ENCODE data around the gene EPC1.

The EPC1 gene

GRCh38 chr10:32333849-32334248 lies 13.1 kb downstream of the EPC1 start:
- Histone ChIP-seq H4K91ac (ENCODE audit: low read depth, low read length, poor library complexity) (no peak overlapping the region), H2AK5ac (ENCODE audit: low read depth, low read length) (no peak overlapping the region), H2BK5ac (ENCODE audit: low read length) (no peak overlapping the region), H3K18ac (ENCODE audit: low read length) (no peak overlapping the region), H3K4me2 (ENCODE audit: insufficient read depth, low read length, poor library complexity, severe bottlenecking) (no peak overlapping the region), H3K9ac (ENCODE audit: low read depth, low read length, poor library complexity) (no peak overlapping the region), H3K23ac (ENCODE audit: low read depth, low read length, poor library complexity) (no peak overlapping the region), H3K79me1 (ENCODE audit: low read depth, low read length) (peaks cover 2% of the 10 kb centered on the region), H3K36me3 (replicated peaks in 1 of 2; ENCODE audit: control insufficient read depth in 2 of 2, insufficient read depth in 2 of 2, low read length in 2 of 2) (peaks cover 0 to 75% of the 10 kb centered on the region in 2 donors), H3K9me3 (replicated peaks in 1 of 2; ENCODE audit: control insufficient read depth in 2 of 2, insufficient read depth in 1 of 2, low read depth in 1 of 2, low read length in 2 of 2) (peaks cover 0 to 12% of the 10 kb centered on the region in 2 donors), H3K27ac (replicated peaks; ENCODE audit: low read length) (no peak overlapping the region), H3K4ac (ENCODE audit: low read length) (no peak overlapping the region), H2AFZ (ENCODE audit: low read length) (no peak overlapping the region), H2BK120ac (ENCODE audit: low read depth, low read length) (no peak overlapping the region), H2BK15ac (ENCODE audit: low read length) (no peak overlapping the region), H3K4me1 (ENCODE audit: control insufficient read depth in 2 of 2, insufficient read depth in 1 of 2, low read depth in 1 of 2, low read length in 2 of 2) (peaks cover 4 to 8% of the 10 kb centered on the region in 2 donors), H3K4me3 (ENCODE audit: low read length in 2 of 2) (no peak overlapping the region), H3K14ac (ENCODE audit: low read length) (no peak overlapping the region), H2BK12ac (ENCODE audit: low read length) (no peak overlapping the region), H3K27me3 (ENCODE audit: control insufficient read depth in 3 of 3, insufficient read depth in 3 of 3, low read depth in 1 of 3, low read length in 3 of 3) (no peaks in the 10 kb centered on the region), H4K8ac (ENCODE audit: low read depth, low read length) (no peak overlapping the region)
- no peak for DNase-seq (ENCODE audit: low spot score)
- WGBS, 2 donors (ENCODE audit: extremely low coverage in 2 of 2, insufficient read length in 2 of 2, insufficient replicate concordance in 1 of 2): no CpG with 5 or more reads among the region's 3 CpGs

GRCh38 chr10:32332299-32332750 lies 14.6 kb downstream of the EPC1 start:
- Histone ChIP-seq H3K27ac (replicated peaks; ENCODE audit: low read length) (no peak overlapping the region), H3K4ac (ENCODE audit: low read length) (no peak overlapping the region), H2AK5ac (ENCODE audit: low read depth, low read length) (no peak overlapping the region), H3K79me1 (ENCODE audit: low read depth, low read length) (peaks cover 2% of the 10 kb centered on the region), H3K4me2 (ENCODE audit: insufficient read depth, low read length, poor library complexity, severe bottlenecking) (no peak overlapping the region), H2BK15ac (ENCODE audit: low read length) (no peak overlapping the region), H3K27me3 (ENCODE audit: control insufficient read depth in 3 of 3, insufficient read depth in 3 of 3, low read depth in 1 of 3, low read length in 3 of 3) (no peaks in the 10 kb centered on the region), H3K14ac (ENCODE audit: low read length) (no peak overlapping the region), H2BK12ac (ENCODE audit: low read length) (no peak overlapping the region), H4K91ac (ENCODE audit: low read depth, low read length, poor library complexity) (no peak overlapping the region), H4K8ac (ENCODE audit: low read depth, low read length) (no peak overlapping the region), H2BK5ac (ENCODE audit: low read length) (no peak overlapping the region), H3K36me3 (replicated peaks in 1 of 2; ENCODE audit: control insufficient read depth in 2 of 2, insufficient read depth in 2 of 2, low read length in 2 of 2) (peaks cover 0 to 70% of the 10 kb centered on the region in 2 donors), H3K9me3 (replicated peaks in 1 of 2; ENCODE audit: control insufficient read depth in 2 of 2, insufficient read depth in 1 of 2, low read depth in 1 of 2, low read length in 2 of 2) (peaks cover 0 to 6% of the 10 kb centered on the region in 2 donors), H3K4me3 (ENCODE audit: low read length in 2 of 2) (no peak overlapping the region), H2AFZ (ENCODE audit: low read length) (no peak overlapping the region), H3K4me1 (ENCODE audit: control insufficient read depth in 2 of 2, insufficient read depth in 1 of 2, low read depth in 1 of 2, low read length in 2 of 2) (peaks cover 4 to 6% of the 10 kb centered on the region in 2 donors), H3K23ac (ENCODE audit: low read depth, low read length, poor library complexity) (no peak overlapping the region), H3K18ac (ENCODE audit: low read length) (no peak overlapping the region), H3K9ac (ENCODE audit: low read depth, low read length, poor library complexity) (no peak overlapping the region), H2BK120ac (ENCODE audit: low read depth, low read length) (no peak overlapping the region)
- no peak for DNase-seq (ENCODE audit: low spot score)
- no CpG with 5 or more reads among the region's 3 CpGs for WGBS, 2 donors (ENCODE audit: extremely low coverage in 2 of 2, insufficient read length in 2 of 2, insufficient replicate concordance in 1 of 2)

GRCh38 chr10:32331606-32332005 lies 15.4 kb downstream of the EPC1 start:
- Histone ChIP-seq H3K9me3 (replicated peaks in 1 of 2; ENCODE audit: control insufficient read depth in 2 of 2, insufficient read depth in 1 of 2, low read depth in 1 of 2, low read length in 2 of 2) (no peaks in the 10 kb centered on the region), H3K4ac (ENCODE audit: low read length) (no peak overlapping the region), H2BK5ac (ENCODE audit: low read length) (no peak overlapping the region), H3K18ac (ENCODE audit: low read length) (no peak overlapping the region), H2AK5ac (ENCODE audit: low read depth, low read length) (no peak overlapping the region), H3K27ac (replicated peaks; ENCODE audit: low read length) (no peak overlapping the region), H2BK15ac (ENCODE audit: low read length) (no peak overlapping the region), H3K4me3 (ENCODE audit: low read length in 2 of 2) (no peak overlapping the region), H4K91ac (ENCODE audit: low read depth, low read length, poor library complexity) (no peak overlapping the region), H3K4me2 (ENCODE audit: insufficient read depth, low read length, poor library complexity, severe bottlenecking) (no peak overlapping the region), H3K14ac (ENCODE audit: low read length) (no peak overlapping the region), H3K23ac (ENCODE audit: low read depth, low read length, poor library complexity) (no peak overlapping the region), H2AFZ (ENCODE audit: low read length) (no peak overlapping the region), H3K4me1 (ENCODE audit: control insufficient read depth in 2 of 2, insufficient read depth in 1 of 2, low read depth in 1 of 2, low read length in 2 of 2) (peaks cover 4 to 6% of the 10 kb centered on the region in 2 donors), H3K9ac (ENCODE audit: low read depth, low read length, poor library complexity) (no peak overlapping the region), H2BK12ac (ENCODE audit: low read length) (no peak overlapping the region), H3K27me3 (ENCODE audit: control insufficient read depth in 3 of 3, insufficient read depth in 3 of 3, low read depth in 1 of 3, low read length in 3 of 3) (no peaks in the 10 kb centered on the region), H4K8ac (ENCODE audit: low read depth, low read length) (no peak overlapping the region), H2BK120ac (ENCODE audit: low read depth, low read length) (no peak overlapping the region), H3K36me3 (replicated peaks in 1 of 2; ENCODE audit: control insufficient read depth in 2 of 2, insufficient read depth in 2 of 2, low read length in 2 of 2) (peaks cover 0 to 68% of the 10 kb centered on the region in 2 donors), H3K79me1 (ENCODE audit: low read depth, low read length) (peaks cover 2% of the 10 kb centered on the region)
- DNase-seq (ENCODE audit: low spot score): no peak

GRCh38 chr10:32330214-32330613 lies 16.7 kb downstream of the EPC1 start:
- Histone ChIP-seq H2AFZ (ENCODE audit: low read length) (no peak overlapping the region), H2BK5ac (ENCODE audit: low read length) (no peak overlapping the region), H3K4me3 (ENCODE audit: low read length in 2 of 2) (no peak overlapping the region), H2BK15ac (ENCODE audit: low read length) (no peak overlapping the region), H2BK120ac (ENCODE audit: low read depth, low read length) (no peak overlapping the region), H3K18ac (ENCODE audit: low read length) (no peak overlapping the region), H2AK5ac (ENCODE audit: low read depth, low read length) (no peak overlapping the region), H4K8ac (ENCODE audit: low read depth, low read length) (no peak overlapping the region), H4K91ac (ENCODE audit: low read depth, low read length, poor library complexity) (no peak overlapping the region), H2BK12ac (ENCODE audit: low read length) (no peak overlapping the region), H3K4me1 (ENCODE audit: control insufficient read depth in 2 of 2, insufficient read depth in 1 of 2, low read depth in 1 of 2, low read length in 2 of 2) (peaks cover 4% of the 10 kb centered on the region in 2 donors), H3K9ac (ENCODE audit: low read depth, low read length, poor library complexity) (no peak overlapping the region), H3K4ac (ENCODE audit: low read length) (no peak overlapping the region), H3K23ac (ENCODE audit: low read depth, low read length, poor library complexity) (no peak overlapping the region), H3K36me3 (replicated peaks in 1 of 2; ENCODE audit: control insufficient read depth in 2 of 2, insufficient read depth in 2 of 2, low read length in 2 of 2) (peaks cover 0 to 71% of the 10 kb centered on the region in 2 donors), H3K9me3 (replicated peaks in 1 of 2; ENCODE audit: control insufficient read depth in 2 of 2, insufficient read depth in 1 of 2, low read depth in 1 of 2, low read length in 2 of 2) (no peaks in the 10 kb centered on the region), H3K27ac (replicated peaks; ENCODE audit: low read length) (no peak overlapping the region), H3K27me3 (ENCODE audit: control insufficient read depth in 3 of 3, insufficient read depth in 3 of 3, low read depth in 1 of 3, low read length in 3 of 3) (no peaks in the 10 kb centered on the region), H3K79me1 (ENCODE audit: low read depth, low read length) (peaks cover 2% of the 10 kb centered on the region), H3K14ac (ENCODE audit: low read length) (no peak overlapping the region), H3K4me2 (ENCODE audit: insufficient read depth, low read length, poor library complexity, severe bottlenecking) (no peak overlapping the region)
- no peak for DNase-seq (ENCODE audit: low spot score)
- WGBS, 2 donors (ENCODE audit: extremely low coverage in 2 of 2, insufficient read length in 2 of 2, insufficient replicate concordance in 1 of 2): no CpG with 5 or more reads among the region's 2 CpGs

All from neuronal stem cell (in vitro differentiated cells).